GM18511 (cell line): ENCODE measurements around the gene IGSF3.
"Not testable (repeated sequence)": the region's sequence is repeated elsewhere in the genome, so short reads cannot be mapped to it uniquely, and the experiment has no call there.

Source experiments
- ATAC-seq: cut with Tn5 transposase; IDR thresholded peaks from one replicate; pipeline ENCODE4 v1.9.1; 2021; ENCODE audit warnings: mild to moderate bottlenecking, moderate library complexity; ENCODE audit not compliant: unreplicated experiment

IGSF3 gene

DNA sequence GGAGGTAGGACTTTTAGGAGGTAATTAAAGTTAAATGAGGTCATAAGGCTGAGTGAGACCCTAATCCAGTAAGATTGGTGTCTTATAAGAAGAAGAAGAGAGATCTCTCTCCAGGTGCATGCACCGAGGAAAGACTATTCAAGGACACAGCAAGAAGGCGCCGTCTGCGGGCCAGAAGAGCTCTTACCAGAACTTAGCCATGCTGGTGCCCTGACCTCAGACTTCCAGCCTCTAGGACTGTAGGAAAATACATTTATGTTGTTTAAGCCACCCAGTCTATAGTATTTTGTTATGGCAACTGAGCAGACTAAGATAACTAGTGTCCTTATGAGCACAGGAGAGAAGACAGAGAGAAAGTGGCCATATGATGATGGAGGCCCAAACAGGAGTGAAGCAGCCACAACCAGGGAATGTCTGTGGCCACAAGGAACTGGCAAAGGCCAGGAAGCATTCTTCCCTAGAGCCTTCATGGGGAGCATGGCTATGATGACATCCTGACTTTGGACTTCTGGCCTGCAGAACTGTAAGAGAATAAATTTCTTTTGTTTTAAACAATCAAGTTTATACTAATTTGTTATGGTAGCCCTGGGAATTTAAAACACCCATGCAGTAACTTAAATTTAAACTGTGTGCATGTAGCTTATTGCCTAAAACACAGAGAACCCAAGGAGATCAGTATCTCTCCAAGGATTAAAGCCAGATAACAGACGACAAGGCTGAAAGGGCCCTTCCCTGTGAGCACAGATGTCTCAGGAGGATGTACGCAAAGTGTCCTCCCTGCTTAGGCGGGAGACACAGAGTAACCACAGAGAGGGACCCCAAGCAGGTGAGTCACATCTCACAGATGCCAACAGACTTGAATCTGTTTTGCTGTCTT lies 86.8 kb downstream of the IGSF3 start:
- no peak for ATAC-seq

DNA sequence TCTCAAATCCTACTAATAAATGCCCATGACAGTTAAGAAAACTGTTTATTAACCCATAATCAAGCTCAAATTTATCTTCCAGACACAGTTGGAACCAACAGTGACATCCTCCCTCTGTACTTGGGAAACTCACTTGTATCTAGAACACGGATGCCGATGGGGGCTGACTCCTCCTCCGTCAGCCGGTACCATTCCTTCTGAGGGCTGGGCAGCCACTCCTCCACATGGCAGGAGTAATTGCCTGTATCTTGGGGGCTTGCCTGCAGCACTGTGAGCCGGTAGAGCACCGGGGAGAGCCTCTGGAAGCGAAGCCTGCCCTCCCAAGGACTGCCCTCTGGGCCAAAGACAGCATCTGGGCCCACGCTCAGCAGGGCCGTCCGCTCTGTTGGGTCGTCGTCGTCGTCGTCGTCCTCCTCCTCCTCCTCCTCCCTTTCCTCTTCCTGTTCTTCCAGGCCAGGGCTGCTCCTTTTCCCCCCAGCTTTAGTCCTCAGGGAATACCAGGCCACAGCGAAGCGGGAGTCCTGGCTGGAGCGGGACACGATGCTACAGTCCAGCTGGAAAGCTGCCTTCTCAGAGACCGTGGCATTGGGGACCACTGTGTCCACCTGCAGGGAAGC lies 88.2 kb downstream of the IGSF3 start:
- ATAC-seq: no peak

DNA sequence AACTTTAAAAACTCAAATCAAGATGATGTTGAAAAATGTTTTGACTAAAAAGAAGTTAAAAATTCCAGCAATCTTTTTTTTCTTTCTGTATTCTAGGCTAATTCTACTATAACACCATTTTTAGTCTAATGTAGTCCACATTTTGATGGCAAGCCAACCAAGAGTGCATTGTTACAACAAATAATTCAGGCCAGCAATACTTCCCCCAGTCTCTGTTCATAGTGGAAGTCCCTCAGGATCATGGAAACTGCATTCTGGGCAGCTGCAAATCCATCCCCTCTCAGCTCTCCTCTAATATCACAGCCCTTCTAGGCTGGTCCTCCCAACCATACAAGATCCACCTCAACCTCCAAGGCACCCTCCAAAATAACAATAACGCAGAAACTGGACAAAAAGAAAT lies 89.0 kb downstream of the IGSF3 start:
- ATAC-seq: no peak

DNA sequence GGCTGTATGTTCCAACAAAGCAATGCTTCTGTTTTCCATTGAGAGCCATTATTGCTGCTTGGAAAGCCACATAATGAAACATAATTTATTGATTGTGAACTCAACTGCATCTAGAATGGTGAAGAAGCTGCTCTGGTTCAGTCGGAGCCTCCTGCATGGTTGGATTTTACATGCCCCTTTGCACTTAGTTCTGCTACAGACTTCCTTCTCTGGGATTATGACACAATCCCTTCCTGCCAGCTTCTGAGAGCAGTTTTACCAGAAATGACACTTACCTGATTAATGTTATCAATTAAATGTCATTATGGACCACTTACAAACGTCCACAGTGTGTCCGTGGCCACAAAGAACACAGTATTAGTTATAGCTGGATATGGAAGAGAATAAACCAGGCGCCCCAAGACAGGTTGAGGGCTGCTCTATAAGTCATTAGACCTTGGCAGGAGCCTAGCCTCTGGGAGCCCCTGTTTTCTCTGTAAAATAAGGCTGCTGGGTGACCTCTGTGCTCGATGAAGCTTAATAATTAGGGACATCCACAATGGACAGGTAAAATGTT lies 89.7 kb downstream of the IGSF3 start:
- no peak for ATAC-seq

DNA sequence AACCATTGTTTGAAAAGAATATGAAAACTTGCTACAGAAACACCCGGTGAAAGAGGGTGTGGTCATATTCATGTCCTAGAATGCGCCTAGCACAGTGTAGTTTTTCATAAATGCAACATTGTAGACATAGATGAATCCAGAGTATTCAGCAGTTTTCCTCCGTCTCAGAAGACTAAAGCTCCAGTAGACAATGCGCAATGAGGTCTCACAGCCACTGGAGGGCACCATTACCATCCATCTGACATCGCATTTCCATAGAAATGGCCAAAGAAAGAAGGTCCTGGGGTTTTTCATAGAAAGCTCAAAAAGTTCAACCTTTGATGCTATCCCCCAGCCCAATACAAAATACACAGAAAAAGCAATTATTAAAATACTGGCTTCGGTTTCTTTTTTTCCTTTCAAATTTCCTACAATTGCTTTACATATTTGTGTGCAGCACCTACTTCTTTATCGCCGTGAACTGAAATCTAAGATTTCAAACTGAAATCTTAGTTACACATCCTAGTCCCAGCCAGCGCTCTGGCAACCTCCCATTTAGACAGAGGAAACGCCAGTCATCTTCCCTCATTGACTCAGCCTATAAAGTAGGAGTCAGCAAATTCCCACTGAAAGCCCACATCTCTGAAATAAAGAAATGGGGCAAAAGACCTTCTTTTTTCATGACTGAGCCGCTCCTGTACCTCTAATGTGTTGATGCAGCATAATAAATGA lies 92.8 kb downstream of the IGSF3 start:
- ATAC-seq: no peak

DNA sequence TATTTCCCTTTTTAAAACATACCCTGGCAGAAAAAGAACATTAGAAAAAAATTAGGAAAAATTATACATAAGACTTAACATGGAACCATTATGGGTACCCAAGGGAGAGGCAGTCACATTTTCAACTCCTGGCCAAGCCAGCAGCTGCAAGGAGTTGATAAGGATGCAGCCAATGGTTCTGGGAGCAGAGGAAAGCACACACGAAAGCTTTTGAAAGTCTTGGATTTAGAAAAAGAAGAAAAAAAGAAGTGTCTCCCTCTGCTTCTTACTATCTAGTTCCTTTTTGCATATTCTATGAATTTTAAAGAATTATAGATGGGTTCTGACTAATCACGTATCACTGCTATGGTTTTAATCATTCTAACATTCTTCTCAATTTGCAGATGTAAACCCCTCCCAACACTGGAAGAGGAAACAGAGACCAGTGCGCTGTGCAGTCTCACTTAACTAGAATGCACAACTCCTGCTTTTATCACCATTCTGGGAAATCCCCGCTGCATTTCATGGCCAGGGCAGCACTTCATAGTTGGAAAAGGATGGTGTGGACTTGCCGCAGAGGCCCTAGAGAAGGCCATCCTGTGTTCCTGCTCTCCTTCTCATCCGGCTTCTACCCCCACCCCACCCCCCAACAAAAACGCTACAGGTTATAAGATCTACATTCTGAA lies 94.0 kb downstream of the IGSF3 start:
- ATAC-seq: no peak

DNA sequence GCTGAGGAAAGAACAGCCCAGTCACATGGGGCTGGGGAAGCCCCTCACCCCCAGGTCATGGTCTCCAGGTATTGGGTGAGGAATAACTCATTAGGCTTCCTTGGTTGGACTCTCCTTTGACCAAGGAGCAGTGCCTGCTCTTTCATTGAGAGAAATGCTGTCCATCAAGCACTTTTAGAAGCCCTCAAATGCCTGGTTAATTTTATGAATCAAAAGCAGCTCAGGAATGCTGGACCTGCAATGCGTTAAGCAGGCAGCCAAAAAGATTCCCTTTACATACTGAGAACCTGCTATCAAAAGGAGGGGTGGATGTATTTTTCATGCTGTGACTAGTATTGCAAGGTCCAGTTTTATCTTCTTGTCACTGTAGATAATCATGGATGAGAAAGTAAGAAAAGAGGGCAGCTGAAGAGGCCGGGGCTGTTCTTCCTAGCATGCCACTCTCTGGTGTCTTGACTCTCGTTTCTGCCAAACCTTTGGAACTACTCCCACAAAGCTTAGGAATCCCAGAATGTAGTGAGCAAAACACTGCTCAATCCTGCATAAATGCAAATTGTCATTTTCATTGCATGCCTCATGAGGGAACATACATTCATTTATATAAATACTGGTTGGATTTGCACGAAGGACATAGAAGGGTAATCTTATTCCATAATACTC lies 94.6 kb downstream of the IGSF3 start:
- no peak for ATAC-seq

DNA sequence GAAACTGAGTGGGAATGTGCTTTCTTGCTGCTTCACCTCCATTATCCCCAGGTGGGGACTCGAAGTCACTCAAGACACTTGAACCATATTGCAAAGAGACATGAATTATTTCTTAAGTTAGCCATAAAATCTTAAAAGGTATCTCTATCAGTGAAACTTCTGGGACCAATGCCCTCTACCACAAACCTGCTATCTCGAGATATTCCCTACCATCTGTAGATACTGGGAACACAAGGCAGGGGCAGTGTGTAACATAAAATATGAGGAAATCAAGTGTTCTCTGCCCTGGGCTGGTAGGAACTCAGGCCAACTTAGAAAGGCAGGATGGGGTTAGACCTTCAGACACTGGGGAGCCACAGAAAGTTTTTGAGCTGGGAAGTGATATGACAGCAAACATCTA lies 95.4 kb downstream of the IGSF3 start:
- no peak for ATAC-seq

DNA sequence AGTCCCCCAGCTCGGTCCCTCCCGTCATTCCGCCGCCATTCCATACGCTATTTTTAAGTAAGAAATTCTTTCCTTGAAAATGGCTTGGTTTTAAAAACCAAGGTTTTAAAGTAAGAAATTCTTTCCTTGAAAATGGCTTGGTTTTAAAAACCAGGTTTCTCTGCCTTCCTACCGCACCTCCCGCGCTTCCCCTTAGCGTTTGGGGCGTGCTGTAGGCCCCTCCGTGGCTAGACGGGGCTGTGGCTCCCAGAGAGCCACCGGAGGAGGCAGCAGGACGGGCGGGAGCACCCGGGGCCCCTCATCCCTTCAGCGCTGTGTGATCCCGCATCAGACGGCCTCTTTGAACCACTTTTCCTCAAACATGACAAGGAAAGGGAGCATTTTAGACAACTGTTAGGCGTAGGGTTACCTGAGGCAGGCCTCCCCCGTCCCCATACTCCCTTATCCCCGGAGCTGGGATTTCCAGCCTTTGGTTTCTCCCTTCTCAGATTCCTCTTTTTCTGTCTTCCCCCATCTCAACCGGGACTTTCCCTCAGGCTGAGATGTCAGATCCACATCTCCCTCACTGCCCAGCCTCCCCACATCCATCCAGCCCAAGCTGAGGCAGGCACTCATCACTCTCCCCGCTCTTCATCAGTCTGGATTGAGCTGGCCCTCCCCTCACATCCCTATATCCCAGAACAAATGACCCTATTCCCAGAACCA lies 96.2 kb downstream of the IGSF3 start:
- no peak for ATAC-seq

DNA sequence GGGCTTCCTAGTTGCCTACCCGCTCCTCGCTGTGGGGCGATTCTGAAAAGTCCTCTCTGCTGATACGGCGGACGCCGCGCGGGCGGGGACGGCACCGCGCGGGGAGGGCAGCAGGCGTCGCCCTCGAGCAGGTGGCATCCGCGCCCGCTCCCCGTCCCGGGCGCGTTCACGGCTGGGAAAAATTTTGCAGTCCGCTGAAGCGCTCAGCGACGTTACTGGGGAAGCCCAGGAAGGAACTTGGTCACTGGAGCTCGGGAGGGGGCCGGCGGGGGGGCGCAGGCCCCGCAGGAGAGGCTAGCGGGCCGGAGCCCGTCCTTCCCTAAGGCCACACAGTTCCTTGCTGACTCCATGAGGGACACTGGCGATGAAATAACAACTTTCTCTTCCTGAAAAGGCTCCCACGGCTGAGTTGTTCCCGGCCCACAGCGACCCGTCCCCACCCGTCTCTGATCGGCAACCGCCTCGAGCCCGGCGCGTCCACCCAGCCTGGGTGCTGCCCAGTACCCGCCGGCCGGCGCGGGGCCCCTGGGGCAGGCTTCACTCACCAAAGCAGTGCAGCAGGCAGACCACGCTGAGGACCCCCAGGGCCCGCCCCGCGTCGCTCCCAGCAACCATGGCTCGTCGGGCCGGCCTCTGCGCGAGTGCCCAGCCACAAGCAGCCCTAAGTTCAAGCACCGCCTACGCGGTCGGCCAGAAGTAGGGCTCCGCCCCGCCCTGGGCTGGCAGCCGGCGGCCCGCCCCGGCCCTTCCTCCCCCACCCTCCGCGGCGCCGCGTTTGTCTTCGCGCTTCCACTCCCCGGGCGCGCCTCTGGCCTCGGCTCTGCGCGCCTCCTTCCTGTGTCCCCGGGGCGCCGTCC lies 96.9 kb downstream of the IGSF3 start, which contains the start of gene CD58:
CD58 (minus strand) TSS at position 669 of the 857 bp plus-strand sequence; CDS start at position 615, 54 bp downstream.
- peak; percentile 70 for ATAC-seq

DNA sequence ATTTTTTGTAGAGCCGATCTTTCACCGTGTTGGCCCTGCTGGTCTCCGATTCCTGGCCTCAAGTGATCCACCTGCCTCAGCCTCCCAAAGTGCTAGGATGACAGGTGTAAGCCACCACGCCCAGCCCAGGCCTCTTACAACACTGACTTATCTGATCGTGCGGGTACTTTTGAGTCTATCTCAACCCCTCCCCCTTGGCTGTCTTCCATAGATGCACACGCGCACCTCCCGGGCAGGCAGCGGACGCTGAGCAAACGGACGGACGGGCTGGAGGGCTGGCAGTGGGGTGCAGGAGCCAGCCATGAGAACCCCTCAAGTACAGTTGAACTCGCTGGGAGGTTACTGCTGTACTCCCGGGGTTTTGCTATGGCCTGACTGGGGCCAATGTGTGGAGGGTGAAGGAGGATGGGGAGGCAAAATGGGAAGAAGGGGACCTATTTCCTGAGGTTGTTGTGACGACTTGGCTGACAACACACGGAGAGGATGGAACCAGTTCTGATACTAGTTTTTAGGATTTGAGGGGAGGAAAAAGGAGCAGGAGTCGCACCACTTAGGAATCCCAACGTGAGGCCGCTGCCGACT lies 97.7 kb downstream of the IGSF3 start:
- ATAC-seq: peak; percentile 31

DNA sequence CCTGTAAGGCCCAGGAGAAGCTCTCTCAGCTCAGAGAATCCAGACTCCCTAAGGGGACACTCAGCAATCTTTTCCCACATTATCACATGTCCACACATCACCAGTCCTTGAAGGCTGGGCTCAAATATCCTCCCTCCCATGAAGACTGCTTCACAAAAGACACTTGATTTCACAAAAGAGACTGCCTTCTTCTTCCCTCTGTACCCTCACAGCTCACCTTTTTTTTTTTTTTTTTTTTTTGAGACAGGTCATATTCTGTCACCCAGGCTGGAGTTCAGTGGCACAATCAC lies 98.2 kb downstream of the IGSF3 start:
- no peak for ATAC-seq

DNA sequence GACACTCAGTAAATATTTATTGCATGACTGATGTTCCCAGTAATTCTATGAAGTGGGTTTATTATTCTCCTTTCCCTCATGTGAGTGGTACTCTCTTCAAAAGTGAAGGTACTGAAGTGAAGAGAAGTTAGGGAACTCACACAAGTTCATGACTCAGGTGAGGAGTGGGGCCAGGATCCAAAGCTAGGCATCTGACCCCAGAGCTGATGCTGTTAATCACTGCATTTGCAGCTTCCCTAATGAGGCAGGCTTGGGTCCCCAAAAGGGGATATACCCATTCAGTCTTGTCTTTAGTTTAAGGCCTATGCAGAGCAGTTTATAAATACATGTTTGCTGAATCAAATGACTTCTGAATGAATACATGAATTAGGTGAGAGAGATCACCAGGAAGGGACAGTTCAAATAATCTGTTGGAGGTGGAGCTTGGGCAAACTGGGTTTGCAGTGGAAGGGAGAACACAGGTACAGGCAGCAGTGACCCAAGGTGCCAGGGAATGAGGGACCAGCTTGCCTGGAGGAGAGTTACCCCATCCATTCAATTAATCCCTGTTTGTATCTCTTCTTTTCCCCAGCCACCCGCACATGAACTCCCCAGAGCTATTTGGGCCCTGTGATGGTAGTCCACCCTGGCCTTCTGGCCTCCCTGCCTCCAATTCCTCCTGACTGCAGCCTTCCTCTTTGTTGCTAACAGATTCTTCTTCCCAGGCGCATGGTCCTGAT lies 98.7 kb downstream of the IGSF3 start:
- ATAC-seq: no peak

DNA sequence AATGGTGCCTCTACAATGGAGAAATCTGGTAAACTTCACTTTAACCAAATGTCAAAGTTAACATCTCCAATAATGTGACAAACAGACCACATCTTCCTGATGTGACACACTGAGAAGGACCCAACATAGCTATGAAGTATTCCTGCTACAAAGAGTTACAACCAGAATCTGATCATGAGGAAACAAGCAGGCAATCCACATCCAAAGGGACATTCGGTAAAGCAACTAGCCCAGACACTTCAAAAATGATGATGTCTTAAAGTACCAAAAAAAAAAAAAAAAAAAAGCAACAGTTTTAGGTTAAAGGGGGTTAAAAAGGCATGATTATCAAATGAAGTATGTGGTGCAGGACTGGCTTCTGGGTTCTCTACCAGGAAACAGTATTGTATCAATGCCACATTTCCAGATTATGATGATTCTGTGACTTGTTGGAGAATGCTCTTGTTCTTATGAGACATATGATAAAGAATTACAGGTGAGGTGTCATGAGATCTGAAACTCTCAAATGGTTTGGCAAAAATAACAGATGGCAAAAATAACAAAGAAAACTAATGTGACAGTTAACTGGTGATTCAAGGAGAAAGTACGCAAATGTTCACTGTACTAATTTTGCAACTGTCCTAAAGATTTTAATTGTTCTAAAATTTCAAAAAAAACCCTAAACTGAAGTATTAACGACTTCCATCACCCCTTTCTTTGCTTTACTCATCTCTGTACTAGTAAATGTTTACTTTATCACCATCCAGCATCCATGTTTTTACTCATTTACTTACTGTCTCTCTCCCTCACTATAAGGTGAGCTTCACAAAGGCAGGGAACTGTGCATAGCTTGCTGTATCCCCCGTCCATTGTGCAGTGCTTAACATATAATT lies 99.5 kb downstream of the IGSF3 start:
- ATAC-seq: no peak

DNA sequence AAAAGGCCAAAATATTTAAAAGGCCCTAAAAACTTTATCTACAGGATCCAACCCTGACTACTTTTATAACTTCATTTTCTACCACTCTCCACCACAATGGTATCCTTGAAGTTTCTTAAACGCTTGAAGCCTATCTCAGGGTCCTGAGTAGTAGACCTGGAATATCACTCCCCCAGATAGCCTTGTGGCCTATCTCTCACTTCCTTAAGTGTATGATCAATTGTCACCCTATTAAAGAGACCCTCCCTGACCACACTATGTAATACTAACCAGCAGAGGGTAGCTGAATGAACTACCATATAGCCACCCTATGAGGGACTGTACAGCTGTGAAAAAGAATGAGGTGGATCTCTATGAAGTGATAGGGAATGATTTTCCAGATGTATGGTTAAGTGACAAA lies 102.3 kb downstream of the IGSF3 start:
- ATAC-seq: no peak

DNA sequence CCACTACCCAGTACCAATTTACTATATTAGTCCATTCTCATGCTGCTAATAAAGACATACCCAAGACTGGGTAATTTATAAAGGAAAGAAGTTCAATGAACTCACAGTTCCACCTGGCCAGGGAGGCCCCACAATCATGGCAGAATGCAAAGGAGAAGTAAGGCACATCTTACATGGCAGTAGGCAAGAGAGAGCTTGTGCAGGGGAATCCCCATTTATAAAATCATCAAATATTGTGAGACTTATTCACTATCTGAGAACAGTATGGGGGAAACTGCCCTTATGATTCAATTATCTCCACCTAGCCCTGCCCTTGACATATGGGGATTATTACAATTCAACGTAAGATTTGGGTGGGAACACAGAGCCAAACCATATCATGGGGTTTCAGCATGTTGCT lies 103.1 kb downstream of the IGSF3 start:
- ATAC-seq: no peak

DNA sequence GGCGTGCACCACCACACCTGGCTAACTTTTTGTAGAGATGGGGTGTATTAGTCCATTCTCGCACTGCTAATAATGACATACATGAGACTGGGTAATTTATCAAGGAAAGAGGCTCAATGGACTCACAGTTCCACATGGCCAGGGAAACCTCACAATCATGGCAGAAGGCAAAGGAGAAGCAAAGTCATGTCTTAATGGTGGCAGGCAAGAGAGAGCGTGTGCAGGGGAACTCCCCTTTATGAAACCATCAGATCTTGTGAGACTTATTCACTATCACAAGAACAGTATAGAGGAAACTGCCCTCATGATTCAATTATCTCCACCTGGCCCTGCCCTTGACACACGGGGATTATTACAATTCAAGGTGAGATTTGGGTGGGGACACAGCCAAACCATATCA lies 105.1 kb downstream of the IGSF3 start:
- ATAC-seq: not testable (repeated sequence)
